SK-N-SH (cell line): ENCODE results near the gene ATE1. TPM values are rescaled to one million over a fixed set of nuclear protein-coding genes. Genes with fewer than 3 reads are reported as not detected.

Experiments
- CTCF ChIA-PET: fragments of 300-600, 350-600 bp; formaldehyde crosslinking; extraction: SDS; loops from one replicate; lab custom pipeline; 2021; lab: Yijun Ruan, JAX
- POLR2A ChIA-PET: fragments of 350-600 bp; sonication (Branson Sonifier 250); formaldehyde crosslinking; extraction: SDS; loops from one replicate; lab custom pipeline; 2020; ENCODE audit warnings: antibody characterized with exemption, inconsistent platforms; lab: Yijun Ruan, JAX
- DNase-seq: peaks from one replicate; pipeline ENCODE4 v3.0.0; 2012
- H2AFZ ChIP-seq: fragments of 200-600 bp; sonication (generic); 2 replicates; pipeline ENCODE4 v1.8.1; 2016; ENCODE audit warnings: antibody characterized with exemption, mild to moderate bottlenecking, low read depth
- H3F3A ChIP-seq: fragments of 200-600 bp; sonication (generic); replicated peaks from 2 replicates; pipeline ENCODE3; 2016; ENCODE audit warnings: antibody characterized with exemption, mild to moderate bottlenecking; ENCODE audit not compliant: insufficient read depth
- H3K27ac ChIP-seq, 2 experiments: fragments of 200-500 bp in 1 of 2; fragments of 200-600 bp in 1 of 2; sonication (Bioruptor generic) in 1 of 2; sonication (generic), shearing (Covaris generic) in 1 of 2; 2 replicates each; pipeline versions ENCODE4 v1.5.1 to v1.6.1; 2014 to 2016; ENCODE audit warnings: low read depth in 2 of 2, inconsistent platforms in 1 of 2, low read length in 1 of 2, mild to moderate bottlenecking in 1 of 2, mixed read lengths in 1 of 2
- H3K27me3 ChIP-seq: fragments of 200-600 bp; sonication (generic), shearing (Covaris generic); 2 replicates; pipeline ENCODE4 v1.6.1; 2016; ENCODE audit warnings: mixed run types; ENCODE audit not compliant: insufficient read depth
- H3K36me3 ChIP-seq, 2 experiments: fragments of 200-500 bp in 1 of 2; fragments of 200-600 bp in 1 of 2; sonication (Bioruptor generic) in 1 of 2; sonication (generic) in 1 of 2; replicated peaks in 1 of 2; 2 replicates each; pipeline versions ENCODE3 to v1.5.1; 2014 to 2016; ENCODE audit warnings: low read length in 1 of 2, mild to moderate bottlenecking in 1 of 2; ENCODE audit not compliant: insufficient read depth in 2 of 2, control insufficient read depth in 1 of 2
- H3K4me1 ChIP-seq, 2 experiments: fragments of 200-500 bp in 1 of 2; fragments of 200-600 bp in 1 of 2; sonication (Bioruptor generic) in 1 of 2; sonication (generic), shearing (Covaris generic) in 1 of 2; 2 replicates each; pipeline versions ENCODE4 v1.5.1 to v1.6.1; 2014 to 2016; ENCODE audit warnings: low read depth in 1 of 2, low read length in 1 of 2, mixed run types in 1 of 2; ENCODE audit not compliant: insufficient read depth in 2 of 2, control insufficient read depth in 1 of 2
- H3K4me2 ChIP-seq: fragments of 200-600 bp; sonication (generic), shearing (Covaris generic); 2 replicates; pipeline ENCODE4 v1.6.1; 2017; ENCODE audit warnings: mixed run types
- H3K4me3 ChIP-seq, 2 experiments: fragments of 200-500 bp in 1 of 2; fragments of 200-600 bp in 1 of 2; sonication (Bioruptor generic) in 1 of 2; sonication (generic), shearing (Covaris generic) in 1 of 2; 2 replicates each; pipeline versions ENCODE4 v1.5.1 to v1.8.1; 2014 to 2016; ENCODE audit warnings: low read depth in 2 of 2, inconsistent platforms in 1 of 2, low read length in 1 of 2, mild to moderate bottlenecking in 1 of 2, mixed read lengths in 1 of 2, moderate library complexity in 1 of 2
- H3K79me2 ChIP-seq: fragments of 200-600 bp; sonication (generic); 2 replicates; pipeline ENCODE4 v1.8.1; 2017; ENCODE audit warnings: mild to moderate bottlenecking; ENCODE audit not compliant: insufficient read depth
- H3K9ac ChIP-seq: fragments of 200-600 bp; sonication (generic); 2 replicates; pipeline ENCODE4 v1.6.1; 2017; ENCODE audit warnings: mixed run types
- H3K9me2 ChIP-seq: fragments of 200-600 bp; sonication (generic); 2 replicates; pipeline ENCODE4 v1.6.1; 2017; ENCODE audit warnings: mixed run types
- H3K9me3 ChIP-seq: fragments of 200-600 bp; sonication (generic); 2 replicates; pipeline ENCODE4 v1.6.1; 2017; ENCODE audit warnings: mixed run types, mild to moderate bottlenecking, moderate library complexity
- H4K20me1 ChIP-seq: fragments of 200-600 bp; sonication (generic); 2 replicates; pipeline ENCODE4 v1.6.1; 2017; ENCODE audit warnings: mild to moderate bottlenecking, mixed run types; ENCODE audit not compliant: insufficient read depth
- CHD2 ChIP-seq: fragments of 150-350 bp; IDR thresholded peaks from 2 replicates; pipeline ENCODE4 v1.6.1; 2018; ENCODE audit warnings: low read length; ENCODE audit not compliant: partially characterized antibody
- JUND ChIP-seq: IDR thresholded peaks from 2 replicates; pipeline ENCODE4 v1.4.0; 2012
- TCF12 ChIP-seq: IDR thresholded peaks from 2 replicates; pipeline ENCODE4 v1.4.0; 2012
- YY1 ChIP-seq: IDR thresholded peaks from 2 replicates; pipeline ENCODE4 v1.4.0; 2012; ENCODE audit warnings: low read depth, mild to moderate bottlenecking
- WGBS: methylation state at CpG from one replicate; pipeline ENCODE4 v1.1.6; 2017; ENCODE audit warnings: low lambda C conversion rate; 5-methylcytosine and 5-hydroxymethylcytosine counted together
- polyA plus RNA-seq, 3 experiments: library from polyadenylated mRNA; depleted of rRNA; stranded (reverse); fragments of >200 nt; gene quantifications; 2 replicates each; pipeline ENCODE4 v1.2.3, GENCODE V29; 2012
- TF ChIP-seq, protein P1 (sequence below): IDR thresholded peaks from 2 replicates; pipeline ENCODE4 v1.4.0; 2012; ENCODE audit warnings: low read depth
- TF ChIP-seq, protein P2 (sequence below): IDR thresholded peaks from 2 replicates; pipeline ENCODE4 v1.4.0; 2012; ENCODE audit warnings: low read depth, borderline replicate concordance
- TF ChIP-seq, protein P3 (sequence below): fragments of 150-350 bp; IDR thresholded peaks from 2 replicates; pipeline ENCODE4 v1.6.1; 2017; ENCODE audit warnings: antibody characterized with exemption, low read length, low read depth, borderline replicate concordance

Gene ATE1
- polyA plus RNA-seq, 1 of the 3 experiments (the other 2 are of a cell fraction), result 6.3 TPM

DNA sequence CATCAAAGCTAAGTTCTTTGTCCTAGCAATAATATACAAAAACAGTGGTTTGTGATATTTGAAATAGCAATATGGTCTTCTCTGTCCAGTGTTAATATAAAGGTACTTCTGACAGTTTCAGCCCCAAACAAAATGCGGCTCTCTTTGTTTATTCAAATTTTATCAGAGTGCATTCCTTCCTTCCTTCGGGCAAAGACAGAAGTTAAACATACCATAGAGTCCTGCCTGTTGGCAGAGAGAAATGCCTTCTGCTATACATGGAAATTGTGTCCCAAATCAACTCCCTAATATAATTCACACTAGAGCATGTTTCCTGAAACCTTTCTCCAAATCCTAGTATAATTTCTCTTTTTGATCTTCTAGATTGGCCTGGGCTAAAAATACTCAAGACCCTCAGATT is 21.2 kb upstream of the ATE1 start:
- H3K4me3 ChIP-seq, result no peak overlapping the region
- H3K4me2 ChIP-seq, result no peak overlapping the region
- peaks cover 4% of the 10 kb centered on the region for H3F3A ChIP-seq
- no peaks in the 10 kb centered on the region for H4K20me1 ChIP-seq
- no peak overlapping the region for H3K27ac ChIP-seq
- no peaks in the 10 kb centered on the region for H3K79me2 ChIP-seq
- no peak for DNase-seq
- no peaks in the 10 kb centered on the region for H3K9me2 ChIP-seq
- 65% methylated on average over 2 of the region's 2 CpGs for WGBS
- no peaks in the 10 kb centered on the region for H3K27me3 ChIP-seq
- H3K36me3 ChIP-seq, result no peaks in the 10 kb centered on the region
- no peak overlapping the region for H3K9ac ChIP-seq
- no peaks in the 10 kb centered on the region for H3K4me1 ChIP-seq
- H3K9me3 ChIP-seq, result no peaks in the 10 kb centered on the region
- TF ChIP-seq, protein P1, sequence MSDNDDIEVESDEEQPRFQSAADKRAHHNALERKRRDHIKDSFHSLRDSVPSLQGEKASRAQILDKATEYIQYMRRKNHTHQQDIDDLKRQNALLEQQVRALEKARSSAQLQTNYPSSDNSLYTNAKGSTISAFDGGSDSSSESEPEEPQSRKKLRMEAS, result no peak
- TF ChIP-seq, protein P2, sequence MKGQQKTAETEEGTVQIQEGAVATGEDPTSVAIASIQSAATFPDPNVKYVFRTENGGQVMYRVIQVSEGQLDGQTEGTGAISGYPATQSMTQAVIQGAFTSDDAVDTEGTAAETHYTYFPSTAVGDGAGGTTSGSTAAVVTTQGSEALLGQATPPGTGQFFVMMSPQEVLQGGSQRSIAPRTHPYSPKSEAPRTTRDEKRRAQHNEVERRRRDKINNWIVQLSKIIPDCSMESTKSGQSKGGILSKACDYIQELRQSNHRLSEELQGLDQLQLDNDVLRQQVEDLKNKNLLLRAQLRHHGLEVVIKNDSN, result no peak
- TF ChIP-seq JUND, result no peak
- POLR2A ChIA-PET, result no interaction called here
- CTCF ChIA-PET, result interaction anchor here (1.0 to 1.1 kb wide), 2 partner anchors 13 to 14 kb away, joined by 3 read pairs; no protein-coding TSS in a partner anchor
- H2AFZ ChIP-seq, result no peak overlapping the region

DNA sequence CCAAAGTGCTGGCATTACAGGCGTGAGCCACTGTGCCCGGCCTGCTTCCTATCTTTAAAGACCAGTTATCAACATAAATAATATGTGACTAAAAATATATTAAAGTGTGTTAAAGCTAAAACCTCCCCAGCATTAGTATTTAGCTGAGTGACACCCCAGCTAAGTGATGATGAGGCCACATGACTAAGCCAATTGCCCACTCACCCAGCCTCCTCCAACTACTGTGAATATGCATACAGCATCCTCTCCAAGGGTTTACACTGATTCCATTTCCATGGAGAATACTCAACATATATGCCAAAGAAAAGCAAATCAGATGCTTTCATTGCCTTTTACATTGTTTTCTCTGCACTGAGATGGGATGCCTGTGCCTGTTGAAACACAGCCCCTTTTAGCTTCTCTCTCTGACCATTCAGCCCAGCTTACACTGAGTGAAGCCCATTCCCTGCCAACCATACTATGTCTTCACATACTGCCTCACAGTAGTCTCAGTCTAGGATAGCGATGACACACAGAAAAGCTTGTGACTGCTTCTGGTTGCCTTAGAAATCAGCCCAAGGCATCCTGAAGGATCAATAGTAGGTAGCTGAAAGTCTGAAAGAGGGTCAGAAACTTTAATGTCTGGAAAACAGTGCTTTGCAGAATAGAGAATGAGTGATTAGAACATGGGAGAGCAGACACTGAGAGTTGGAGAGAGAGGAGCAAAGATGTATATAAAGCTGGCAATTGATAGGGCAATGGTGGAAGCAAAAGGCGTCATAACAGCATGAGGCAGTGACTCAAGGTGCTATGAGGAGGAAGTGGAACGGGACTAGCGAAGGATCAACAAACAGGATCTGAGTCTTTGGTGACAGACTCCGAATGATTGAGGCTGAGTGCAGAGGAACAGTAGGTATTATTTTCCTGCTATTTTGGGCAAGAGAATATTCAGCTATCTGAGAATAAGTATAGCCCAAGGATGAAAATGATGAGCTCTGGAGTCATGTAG is 19.8 kb upstream of the ATE1 start:
- no peak for TF ChIP-seq CHD2
- TF ChIP-seq YY1, result no peak
- TF ChIP-seq TCF12, result no peak
- TF ChIP-seq, protein P3, sequence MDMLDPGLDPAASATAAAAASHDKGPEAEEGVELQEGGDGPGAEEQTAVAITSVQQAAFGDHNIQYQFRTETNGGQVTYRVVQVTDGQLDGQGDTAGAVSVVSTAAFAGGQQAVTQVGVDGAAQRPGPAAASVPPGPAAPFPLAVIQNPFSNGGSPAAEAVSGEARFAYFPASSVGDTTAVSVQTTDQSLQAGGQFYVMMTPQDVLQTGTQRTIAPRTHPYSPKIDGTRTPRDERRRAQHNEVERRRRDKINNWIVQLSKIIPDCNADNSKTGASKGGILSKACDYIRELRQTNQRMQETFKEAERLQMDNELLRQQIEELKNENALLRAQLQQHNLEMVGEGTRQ, result no peak
- H3K27me3 ChIP-seq, result no peaks in the 10 kb centered on the region
- no peaks in the 10 kb centered on the region for H4K20me1 ChIP-seq
- CTCF ChIA-PET, result interaction anchor here (0.9 to 2.0 kb wide), 3 partner anchors 11 to 48 kb away, joined by 3 to 9 read pairs (median 5); partner anchors contain the start of gene NSMCE4A
- no peak overlapping the region for H3K4me3 ChIP-seq
- H3K4me2 ChIP-seq, result no peak overlapping the region
- H3K9me3 ChIP-seq, result no peaks in the 10 kb centered on the region
- 0 out of 4 replicates have a peak, but pooled peaks cover 0 to 8% of the 10 kb centered on the region in 2 experiments for H3K4me1 ChIP-seq
- no peak overlapping the region for H3K27ac ChIP-seq
- POLR2A ChIA-PET, result no interaction called here
- no peak overlapping the region for H3K9ac ChIP-seq
- H2AFZ ChIP-seq, result no peak overlapping the region
- H3K36me3 ChIP-seq, result no peaks in the 10 kb centered on the region
- H3K79me2 ChIP-seq, result no peaks in the 10 kb centered on the region
- WGBS, result 78% methylated on average over 7 of the region's 7 CpGs
- DNase-seq, result no peak
- H3K9me2 ChIP-seq, result no peaks in the 10 kb centered on the region
- peaks cover 15% of the 10 kb centered on the region for H3F3A ChIP-seq
